GM18907 (cell line): Measurements from ENCODE around the gene MED13.
"Not testable (repeated sequence)": the region's sequence is repeated elsewhere in the genome, so short reads cannot be mapped to it uniquely, and the experiment has no call there.

Experiments
- ATAC-seq: cut with Tn5 transposase; IDR thresholded peaks from one replicate; pipeline ENCODE4 v1.9.1; 2021; ENCODE audit warnings: mild to moderate bottlenecking, moderate library complexity; ENCODE audit not compliant: unreplicated experiment

MED13 gene

DNA sequence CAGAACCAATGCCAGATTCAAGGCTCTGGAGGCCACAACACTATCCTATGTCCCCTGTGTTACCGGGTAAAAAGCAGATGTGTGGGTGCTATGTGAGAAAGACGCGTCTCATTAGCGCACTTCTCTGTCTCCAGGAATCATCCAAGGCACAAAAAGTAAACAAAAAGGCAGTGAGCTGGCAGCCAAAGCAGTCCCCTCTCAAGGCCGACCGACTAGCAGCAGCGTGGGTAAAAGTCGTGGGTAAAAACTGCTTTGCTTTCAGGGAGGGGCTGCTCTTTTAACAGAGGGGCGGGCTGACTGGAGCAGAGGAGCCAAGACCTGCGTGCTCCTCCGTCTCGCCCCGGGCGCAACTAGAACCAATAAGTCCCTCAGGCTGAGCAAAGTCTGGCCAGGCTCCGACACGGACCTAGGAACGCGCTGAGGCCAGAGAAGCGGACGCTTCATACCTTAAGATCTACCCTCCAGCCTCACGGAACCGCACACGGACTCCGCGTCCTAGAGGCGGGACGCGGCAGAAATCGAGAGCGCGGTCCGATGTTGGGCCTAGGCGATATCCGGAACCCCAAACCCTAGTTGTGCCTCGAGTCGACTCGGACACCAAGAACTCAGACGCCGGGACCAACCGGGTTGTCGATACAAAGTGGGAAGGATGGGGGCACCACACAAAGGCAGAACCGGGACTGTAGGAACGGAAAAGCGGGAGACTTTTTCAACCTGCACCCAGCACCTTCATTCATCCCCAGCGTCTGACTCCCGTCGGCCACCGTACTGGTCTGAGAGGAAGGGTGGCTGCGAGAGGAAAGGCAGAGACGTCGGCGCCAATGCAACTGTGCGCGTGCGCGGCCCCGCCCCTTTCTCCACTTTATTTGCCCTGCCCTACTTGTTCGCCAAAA, 137.6 kb downstream of the MED13 start, which contains the start of gene INTS2:
TSS of gene INTS2 (minus strand) at position 775 of the 893 bp plus-strand sequence. CDS start 1,338 bp downstream, outside the sequence.
- ATAC-seq, result peak; percentile 84

DNA sequence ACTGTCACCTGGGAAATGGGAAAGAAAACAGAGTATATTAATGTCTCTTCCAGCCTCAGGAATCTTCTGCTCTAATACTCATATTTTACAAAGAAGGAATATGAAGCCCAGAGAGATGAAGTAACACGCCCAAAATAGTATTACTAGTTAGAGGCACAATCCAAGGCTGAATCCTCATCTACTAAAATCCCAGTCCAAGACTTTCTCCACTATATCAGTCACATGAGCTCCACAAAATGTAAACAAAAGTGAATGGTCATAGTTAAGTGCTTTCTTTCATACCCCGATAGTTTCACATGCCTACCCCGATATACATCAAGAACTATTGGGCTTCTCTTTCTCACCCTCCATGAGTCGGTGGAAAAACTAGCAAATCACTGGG, 138.3 kb downstream of the MED13 start:
- peak; percentile 9 for ATAC-seq

DNA sequence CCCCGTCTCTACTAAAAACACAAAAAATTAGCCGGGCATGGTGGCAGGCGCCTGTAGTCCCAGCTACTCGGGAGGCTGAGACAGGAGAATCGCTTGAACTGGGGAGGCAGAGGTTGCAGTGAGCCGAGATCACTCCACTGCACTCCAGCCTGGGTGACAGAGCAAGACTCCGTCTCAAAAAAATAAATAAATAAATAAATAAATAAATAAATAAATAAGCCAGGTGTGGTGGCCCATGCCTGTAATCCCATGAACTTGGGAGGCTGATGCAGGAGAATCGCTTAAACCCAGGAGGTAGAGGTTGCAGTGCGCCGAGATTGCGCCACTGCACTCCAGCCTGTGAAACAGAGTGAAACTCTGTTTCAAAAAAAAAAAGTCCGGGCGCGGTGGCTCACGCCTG, 149.9 kb downstream of the MED13 start:
- not testable (repeated sequence) for ATAC-seq

DNA sequence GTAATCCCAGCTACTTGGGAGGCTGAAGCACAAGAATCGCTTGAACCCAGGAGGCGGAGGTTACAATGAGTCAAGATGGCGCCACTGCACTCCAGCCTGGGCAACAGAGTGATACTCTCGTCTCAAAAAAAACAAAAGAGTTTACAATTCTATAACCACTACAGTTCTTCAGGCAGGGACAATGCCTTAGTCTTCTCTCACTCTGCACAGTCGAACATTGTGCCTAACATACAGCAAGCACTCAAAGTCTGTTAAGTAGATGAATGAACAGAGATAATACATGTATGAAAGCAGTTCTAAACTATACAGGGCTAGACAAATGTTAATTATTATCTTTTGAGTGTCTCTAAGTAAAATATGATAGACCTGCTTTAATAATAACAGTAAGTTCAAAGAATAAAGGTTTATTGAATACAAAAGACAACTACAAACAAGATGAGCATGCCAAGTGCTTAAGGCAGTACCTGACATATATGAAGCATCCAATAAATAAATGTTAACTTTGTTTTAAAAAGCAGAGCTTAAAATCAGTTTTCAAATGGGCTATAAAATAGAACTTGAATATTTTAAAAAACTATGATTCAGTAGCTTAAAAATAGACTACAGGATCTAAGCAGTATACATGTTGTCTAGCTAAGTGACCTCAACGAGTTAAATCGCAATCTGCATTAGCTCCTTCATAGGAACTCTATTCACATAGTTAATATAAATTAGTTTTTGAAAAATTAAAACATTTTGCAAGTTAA, 156.6 kb downstream of the MED13 start:
- ATAC-seq, result no peak

DNA sequence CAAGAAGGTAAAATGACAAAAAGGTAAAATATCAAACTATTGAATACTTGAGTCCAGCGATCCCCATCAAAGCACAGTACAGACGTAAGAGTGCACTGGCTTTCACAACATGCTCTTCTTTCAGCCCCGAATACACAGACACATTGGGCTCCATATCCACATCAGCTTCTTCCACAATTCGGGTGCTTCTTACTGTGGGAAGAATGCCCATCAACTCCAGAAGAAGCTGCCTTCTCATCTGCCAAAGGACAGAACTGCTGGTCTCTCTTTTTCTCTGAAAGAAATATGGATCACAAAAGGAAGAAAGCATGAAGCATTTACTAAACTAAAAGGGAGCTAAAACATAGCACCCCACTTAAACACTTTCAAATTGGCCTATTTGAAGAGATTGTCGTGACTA, 157.7 kb downstream of the MED13 start:
- ATAC-seq, result no peak

DNA sequence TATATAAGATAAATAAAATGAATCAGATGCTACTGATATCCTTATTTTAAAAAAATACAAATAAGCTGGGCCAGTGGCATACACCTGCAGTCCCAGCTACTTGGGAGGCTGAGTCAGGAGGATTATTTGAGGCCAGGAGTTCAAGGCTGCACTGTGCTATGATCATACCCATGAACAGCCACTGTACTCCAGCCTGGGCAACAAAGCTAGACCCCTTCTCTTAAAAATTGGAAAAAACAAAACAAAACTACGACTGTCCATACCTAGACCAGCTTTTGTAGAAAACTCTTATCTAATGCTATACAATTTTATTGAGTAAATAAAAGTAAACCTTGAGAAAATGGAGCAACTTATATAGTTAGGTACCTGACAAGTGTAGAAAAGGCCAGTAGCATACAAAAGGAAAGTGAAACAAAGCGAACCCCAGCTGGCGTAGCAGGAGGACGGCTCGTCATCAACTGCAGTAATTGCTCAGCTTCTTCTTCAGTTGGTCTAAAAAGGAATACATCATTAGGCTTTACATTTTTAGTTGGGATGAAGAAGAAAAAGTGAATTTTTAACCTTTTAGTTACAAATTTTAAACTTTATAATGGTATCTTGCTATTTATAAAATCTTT, 160.9 kb downstream of the MED13 start:
- ATAC-seq, result no peak

DNA sequence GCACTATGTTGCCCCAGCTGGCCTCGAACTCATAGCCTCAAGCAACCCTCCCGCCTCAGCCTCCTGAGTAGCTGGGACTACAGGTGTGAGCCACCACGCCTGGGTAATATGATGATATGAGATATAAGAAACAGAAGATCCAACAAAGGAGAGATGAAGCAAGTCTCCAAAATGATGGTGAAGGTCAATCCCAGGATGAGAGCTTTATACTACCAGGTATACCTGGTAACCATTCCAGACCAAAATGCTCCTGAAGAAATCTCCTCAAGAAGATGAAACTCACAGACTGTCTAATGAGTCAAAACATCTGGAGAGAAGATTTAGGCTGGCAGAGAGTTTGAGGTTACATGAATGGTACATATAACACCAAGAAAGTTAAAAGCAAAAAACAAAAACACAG, 161.8 kb downstream of the MED13 start:
- ATAC-seq, result no peak

DNA sequence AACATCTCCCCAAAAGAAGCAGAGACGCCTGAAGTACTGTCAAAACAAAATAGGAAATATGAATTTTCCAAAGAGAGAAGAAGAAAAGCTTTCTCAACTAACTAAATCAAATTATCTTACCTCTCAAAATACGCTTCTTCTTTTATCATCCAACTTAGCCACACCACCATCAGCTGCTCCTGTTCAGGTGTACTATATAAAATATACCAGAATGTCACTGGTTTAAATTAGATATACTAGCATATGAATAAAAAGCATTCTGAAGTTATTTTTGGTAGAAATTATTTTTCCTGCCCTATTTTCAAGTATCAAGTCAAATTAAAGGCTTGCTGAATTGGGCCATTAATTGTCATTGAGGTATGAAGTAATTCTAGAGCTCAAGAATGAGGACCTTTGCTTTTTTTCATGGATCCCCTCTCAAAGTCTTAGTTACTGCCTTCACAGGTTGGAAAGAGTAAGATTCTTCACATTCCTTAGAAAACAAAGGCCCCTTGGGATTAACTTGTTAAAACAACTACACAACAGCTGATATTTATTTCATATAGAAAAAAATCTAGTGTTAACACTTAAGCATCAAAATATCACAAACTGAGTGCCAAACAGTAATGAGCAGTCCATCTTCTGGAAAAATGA, 167.4 kb downstream of the MED13 start:
- ATAC-seq, result no peak

GRCh38 chr17:61895391-61895790, 169.7 kb downstream of the MED13 start:
- no peak for ATAC-seq

DNA sequence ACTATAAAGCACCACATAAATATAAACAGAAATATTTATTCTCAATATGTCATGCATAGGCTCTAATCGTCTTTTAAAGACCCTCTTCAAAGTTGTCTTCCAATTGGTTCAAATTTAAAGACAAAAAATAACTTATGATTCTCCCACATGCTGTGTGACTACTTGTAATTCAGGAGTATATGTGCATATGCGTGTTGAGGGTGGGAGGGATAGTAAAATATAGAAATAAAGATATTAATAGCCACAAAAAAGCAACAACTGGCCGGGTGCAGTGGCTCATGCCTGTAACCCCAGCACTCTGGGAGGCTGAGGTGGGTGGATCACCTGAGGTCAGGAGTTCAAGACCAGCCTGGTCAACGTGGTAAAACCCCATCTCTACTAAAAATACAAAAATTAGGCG, 170.8 kb downstream of the MED13 start:
- ATAC-seq, result not testable (repeated sequence)
